H1 (cell line): ENCODE data around the gene MX1. TPM values are rescaled to one million over a fixed set of nuclear protein-coding genes. Genes with fewer than 3 reads are reported as not detected.

Source experiments
- CTCF ChIA-PET: fragments of 300-600 bp; sonication (Branson Sonifier 250); formaldehyde crosslinking; loops from one replicate; lab custom pipeline; 2021; ENCODE audit not compliant: partially characterized antibody; lab: Charles Lee
- POLR2A ChIA-PET: fragments of 300-600 bp; sonication (Branson Sonifier 250); formaldehyde crosslinking; loops from one replicate; lab custom pipeline; 2021; ENCODE audit warnings: inconsistent platforms; ENCODE audit not compliant: partially characterized antibody; lab: Charles Lee
- DNase-seq, 2 experiments: peaks; one replicate each; pipeline versions ENCODE4 v3.0.0 to v3.0.0-alpha.2; 2010 to 2022; ENCODE audit warnings: low spot score in 2 of 2, low read depth in 1 of 2, mixed read lengths in 1 of 2
- FAIRE-seq: peaks from 2 replicates; lab custom pipeline; 2011; peaks lifted over from hg19 to GRCh38; lab: Jason Lieb, UNC
- H2AFZ ChIP-seq: 2 replicates; pipeline ENCODE4 v1.8.1; 2012; ENCODE audit warnings: low read length, inconsistent platforms
- H2AK5ac ChIP-seq: 2 replicates; pipeline ENCODE4 v1.6.1; 2013; ENCODE audit warnings: low read depth, low read length
- H2BK120ac ChIP-seq: replicated peaks from 2 replicates; pipeline ENCODE3; 2013; ENCODE audit warnings: low read depth, low read length, inconsistent platforms
- H2BK12ac ChIP-seq: 2 replicates; pipeline ENCODE4 v1.6.1; 2013; ENCODE audit warnings: low read depth, low read length
- H2BK15ac ChIP-seq: 2 replicates; pipeline ENCODE4 v1.6.1; 2013; ENCODE audit warnings: low read length
- H2BK20ac ChIP-seq: 2 replicates; pipeline ENCODE4 v1.6.1; 2013; ENCODE audit warnings: low read length
- H2BK5ac ChIP-seq: 2 replicates; pipeline ENCODE4 v1.6.1; 2013; ENCODE audit warnings: low read depth, low read length
- H3K14ac ChIP-seq: 2 replicates; pipeline ENCODE4 v1.6.1; 2013; ENCODE audit warnings: inconsistent platforms; ENCODE audit not compliant: insufficient read length
- H3K18ac ChIP-seq: 2 replicates; pipeline ENCODE4 v1.6.1; 2013; ENCODE audit warnings: low read length; ENCODE audit errors: extremely low read depth
- H3K23ac ChIP-seq: 2 replicates; pipeline ENCODE4 v1.6.1; 2013; ENCODE audit warnings: inconsistent platforms; ENCODE audit not compliant: insufficient read length
- H3K23me2 ChIP-seq: 2 replicates; pipeline ENCODE4 v1.6.1; 2013; ENCODE audit warnings: low read depth, low read length
- H3K27ac ChIP-seq: 2 replicates; pipeline ENCODE4 v1.6.1; 2011; ENCODE audit warnings: low read depth, low read length, inconsistent platforms
- H3K27me3 ChIP-seq, 4 experiments: replicated peaks in 1 of 4; 1 replicate in 1 of 4; 2 replicates in 3 of 4; pipeline versions ENCODE4 v1.6.1 to v1.8.1; 2011 to 2013; ENCODE audit warnings: low read length in 3 of 4, mild to moderate bottlenecking in 3 of 4, inconsistent platforms in 2 of 4, mixed read lengths in 2 of 4, moderate library complexity in 1 of 4; ENCODE audit not compliant: control insufficient read depth in 3 of 4, insufficient read depth in 3 of 4; ENCODE audit errors: extremely low read depth in 1 of 4
- H3K36me3 ChIP-seq, 4 experiments: 2 replicates each; pipeline versions ENCODE4 v1.6.1 to v1.8.1; 2011 to 2013; ENCODE audit warnings: mild to moderate bottlenecking in 4 of 4, low read length in 3 of 4, moderate library complexity in 2 of 4, control low read depth in 1 of 4, inconsistent platforms in 1 of 4; ENCODE audit not compliant: insufficient read depth in 4 of 4, control insufficient read depth in 2 of 4
- H3K4ac ChIP-seq: replicated peaks from 2 replicates; pipeline ENCODE3; 2013; ENCODE audit warnings: low read length, low read depth, mixed read lengths, inconsistent platforms; ENCODE audit not compliant: insufficient read length
- H3K4me1 ChIP-seq, 4 experiments: replicated peaks in 1 of 4; 1 replicate in 1 of 4; 2 replicates in 3 of 4; pipeline versions ENCODE4 v1.6.1 to v1.8.1; 2011 to 2013; ENCODE audit warnings: low read length in 3 of 4, inconsistent platforms in 2 of 4, mixed read lengths in 1 of 4; ENCODE audit not compliant: insufficient read depth in 4 of 4, control insufficient read depth in 3 of 4
- H3K4me2 ChIP-seq, 2 experiments: 2 replicates each; pipeline versions ENCODE4 v1.6.1 to v1.8.1; 2011 to 2013; ENCODE audit warnings: low read depth in 2 of 2, low read length in 2 of 2, control low read depth in 1 of 2, inconsistent platforms in 1 of 2, mild to moderate bottlenecking in 1 of 2; ENCODE audit not compliant: insufficient read depth in 1 of 2
- H3K4me3 ChIP-seq, 4 experiments: fragments of 200-600, 300-600 bp in 1 of 4; sonication (generic), shearing (Covaris generic), sonication (Bioruptor Twin) in 1 of 4; 2 replicates each; pipeline versions ENCODE4 v1.5.1 to v1.8.1; 2011 to 2016; ENCODE audit warnings: low read length in 4 of 4, low read depth in 3 of 4, control low read depth in 2 of 4, inconsistent platforms in 2 of 4, mild to moderate bottlenecking in 2 of 4, mixed read lengths in 1 of 4, moderate library complexity in 1 of 4; ENCODE audit not compliant: insufficient read depth in 2 of 4; ENCODE audit errors: extremely low read depth in 1 of 4
- H3K56ac ChIP-seq: replicated peaks from 2 replicates; pipeline ENCODE3; 2013; ENCODE audit warnings: low read depth, mild to moderate bottlenecking, mixed read lengths, low read length, inconsistent platforms; ENCODE audit not compliant: insufficient read length
- H3K79me1 ChIP-seq: 2 replicates; pipeline ENCODE4 v1.6.1; 2013; ENCODE audit warnings: low read depth, low read length, control low read depth
- H3K79me2 ChIP-seq, 2 experiments: 2 replicates each; pipeline versions ENCODE4 v1.6.1 to v1.8.1; 2012 to 2013; ENCODE audit warnings: low read length in 2 of 2, mild to moderate bottlenecking in 2 of 2, inconsistent platforms in 1 of 2; ENCODE audit not compliant: insufficient read depth in 2 of 2, control insufficient read depth in 1 of 2
- H3K9ac ChIP-seq, 4 experiments: replicated peaks in 1 of 4; 1 replicate in 1 of 4; 2 replicates in 3 of 4; pipeline versions ENCODE4 v1.6.1 to v1.8.1; 2011 to 2013; ENCODE audit warnings: low read depth in 3 of 4, low read length in 3 of 4, control low read depth in 2 of 4, mild to moderate bottlenecking in 2 of 4, moderate library complexity in 2 of 4, inconsistent platforms in 1 of 4; ENCODE audit errors: extremely low read depth in 1 of 4
- H3K9me3 ChIP-seq, 2 experiments: 2 replicates each; pipeline versions ENCODE4 v1.6.1 to v1.8.1; 2012 to 2013; ENCODE audit warnings: mild to moderate bottlenecking in 2 of 2, moderate library complexity in 2 of 2, control low read depth in 1 of 2, inconsistent platforms in 1 of 2, low read depth in 1 of 2, low read length in 1 of 2, mixed read lengths in 1 of 2; ENCODE audit not compliant: insufficient read depth in 2 of 2
- H4K20me1 ChIP-seq, 2 experiments: replicated peaks in 1 of 2; 2 replicates each; pipeline versions ENCODE3 to v1.8.1; 2011 to 2013; ENCODE audit warnings: inconsistent platforms in 2 of 2, low read length in 2 of 2, mild to moderate bottlenecking in 1 of 2; ENCODE audit not compliant: insufficient read depth in 2 of 2, control insufficient read depth in 1 of 2
- H4K5ac ChIP-seq: 2 replicates; pipeline ENCODE4 v1.6.1; 2013; ENCODE audit warnings: low read length, low read depth, mixed read lengths, inconsistent platforms; ENCODE audit not compliant: insufficient read length
- H4K8ac ChIP-seq: 2 replicates; pipeline ENCODE4 v1.8.0; 2013; ENCODE audit warnings: mild to moderate bottlenecking, moderate library complexity, low read length, inconsistent platforms; ENCODE audit not compliant: insufficient read depth; ENCODE audit errors: extremely low read depth
- H4K91ac ChIP-seq: replicated peaks from 2 replicates; pipeline ENCODE3; 2013; ENCODE audit warnings: low read length, mixed read lengths, inconsistent platforms; ENCODE audit not compliant: insufficient read length
- RNF2 ChIP-seq: fragments of 200-900, 300-1000 bp; sonication (generic); IDR thresholded peaks from 2 replicates; pipeline ENCODE4 v1.7.1; 2016; ENCODE audit warnings: borderline replicate concordance, low read depth, mild to moderate bottlenecking, antibody characterized with exemption, low read length; ENCODE audit not compliant: poor library complexity, severe bottlenecking; ENCODE audit errors: missing control alignments
- SIN3A ChIP-seq, 2 experiments: IDR thresholded peaks in 1 of 2; conservative IDR thresholded peaks in 1 of 2; 2 replicates each; pipeline ENCODE4 v1.6.1; 2011 to 2012; ENCODE audit warnings: low read length in 2 of 2, improper control_type of control experiment in 1 of 2, low read depth in 1 of 2, mild to moderate bottlenecking in 1 of 2
- SIRT6 ChIP-seq: IDR thresholded peaks from one replicate; pipeline ENCODE4 v1.7.1; 2012; ENCODE audit warnings: low read length, inconsistent platforms
- WGBS, 2 experiments: shearing (Covaris generic) in 1 of 2; methylation state at CpG; one replicate each; pipeline versions ENCODE4 v1.1.6 to v1.1.7; 2013 to 2015; ENCODE audit warnings: low lambda C conversion rate in 2 of 2, mixed read lengths in 2 of 2, inconsistent platforms in 1 of 2, low coverage in 1 of 2, missing lambda C conversion rate in 1 of 2; ENCODE audit not compliant: insufficient replicate concordance in 2 of 2, insufficient coverage in 1 of 2, insufficient read length in 1 of 2; ENCODE audit errors: extremely low coverage in 1 of 2, missing lambda C conversion rate in 1 of 2; 5-methylcytosine and 5-hydroxymethylcytosine counted together
- polyA plus RNA-seq, 7 experiments: library from polyadenylated mRNA; depleted of rRNA in 3 of 7; stranded (reverse) in 5 of 7; unstranded in 2 of 7; fragments of >200 nt in 5 of 7; fragments of 200-250 nt in 2 of 7; gene quantifications; 1 replicate in 5 of 7; 2 replicates in 1 of 7; 4 replicates in 1 of 7; pipeline versions ENCODE4 v1.2.1 to v1.2.3, GENCODE V29; 2011 to 2013; ENCODE audit warnings: missing spikeins in 2 of 7, mixed read lengths in 2 of 7
- total RNA-seq: library from RNA; stranded (reverse); fragmentation: NEBNext Ultra II Directional; extraction: Animal tissue kit (Norgen Biotek cat#: 25700); gene quantifications from 2 replicates; pipeline ENCODE4 v1.2.1, GENCODE V29; 2021

MX1 gene
- total and polyA plus RNA-seq, 2 of the 8 experiments (the other 6 are each of a cell fraction or from before 2014, with no cell fraction given), result 3.8 to 5.7 TPM

DNA sequence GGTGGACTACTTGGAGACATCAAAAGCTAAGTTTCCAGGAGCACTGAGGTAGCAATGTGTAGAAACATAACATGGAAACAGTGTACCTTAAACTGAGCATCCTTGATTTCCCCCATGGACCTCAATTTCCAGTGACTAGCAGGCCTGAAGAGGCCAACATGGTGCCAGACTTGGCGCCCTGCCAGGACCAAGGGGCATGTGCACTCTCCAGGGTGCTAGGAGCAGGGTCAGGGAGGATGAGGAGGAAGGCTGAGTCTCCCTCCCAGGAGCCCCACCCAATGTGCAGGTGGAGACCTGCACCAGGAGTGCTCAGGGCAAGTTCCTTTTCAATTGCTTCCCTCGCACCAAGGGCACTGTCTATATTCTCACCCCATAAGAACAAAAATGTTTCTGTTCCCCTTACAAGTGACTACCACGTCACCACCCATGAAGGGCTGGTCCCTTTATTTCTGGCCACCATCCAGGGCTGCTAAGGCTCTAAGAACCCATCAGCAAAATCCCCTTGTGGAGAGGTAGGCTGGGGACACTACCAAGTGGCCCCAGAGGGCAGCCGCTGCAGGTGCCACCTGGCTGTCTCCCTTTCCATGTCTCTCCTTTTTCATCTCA lies 39.2 kb downstream of the MX1 start:
- Histone ChIP-seq H3K9me3 (peaks cover 9 to 12% of the 10 kb centered on the region in 2 experiments), H2BK120ac (no peak overlapping the region), H2BK20ac (no peak overlapping the region), H3K4me2 (no peak overlapping the region), H2AK5ac (no peak overlapping the region), H4K91ac (no peak overlapping the region), H4K20me1 (no peaks in the 10 kb centered on the region), H3K79me1 (no peaks in the 10 kb centered on the region), H3K9ac (no peak overlapping the region), H3K23ac (no peak overlapping the region), H2BK15ac (no peak overlapping the region), H3K23me2 (no peaks in the 10 kb centered on the region), H3K18ac (no peak overlapping the region), H3K4ac (no peak overlapping the region), H3K4me3 (no peak overlapping the region), H4K8ac (no peak overlapping the region), H2BK5ac (no peak overlapping the region), H3K79me2 (no peaks in the 10 kb centered on the region), H3K27me3 (no peaks in the 10 kb centered on the region), H3K4me1 (peaks cover 0 to 7% (median 1%) of the 10 kb centered on the region in 4 experiments; a peak in 5 of 7 replicates), H2AFZ (no peak overlapping the region), H3K27ac (no peak overlapping the region), H4K5ac (no peak overlapping the region), H2BK12ac (no peak overlapping the region), H3K56ac (no peak overlapping the region), H3K14ac (no peak overlapping the region), H3K36me3 (peaks cover 4 to 24% (median 14%) of the 10 kb centered on the region in 4 experiments; a peak in 7 of 8 replicates)
- DNase-seq (no peak), FAIRE-seq (no peak)
- TF ChIP-seq SIN3A (conservative IDR thresholded peaks at IDR 0.05 in 1 of 2, IDR thresholded peaks at IDR 0.05 in 1 of 2; ENCODE audit: low read depth in 1 of 2, low read length in 2 of 2), result no peak
- no peak for TF ChIP-seq RNF2
- no peak for TF ChIP-seq SIRT6
- WGBS, 2 experiments, result 96% methylated on average over 4 of the region's 4 CpGs; no CpG with 5 or more reads in 1 of the 2 experiments
- POLR2A ChIA-PET, result interaction anchor here (1.0 to 1.6 kb wide), 3 partner anchors 10 to 26 kb away, joined by 3 to 4 read pairs (median 4); no protein-coding TSS in a partner anchor
- CTCF ChIA-PET, result interaction anchor here (1.0 kb wide), 1 partner anchor 182 kb away, joined by 3 read pairs; no protein-coding TSS in a partner anchor
